CD4-positive, CD25-positive, alpha-beta regulatory T cell (primary cell): ENCODE data around the gene HRH4. TPM values are rescaled to one million over a fixed set of nuclear protein-coding genes. Genes with fewer than 3 reads are reported as not detected.

Experiments
- ATAC-seq, 2 donors: fragments of 150-1000 bp; cut with Tn5 transposase; one replicate each; pipeline ENCODE4 v1.10.0; 2021; ENCODE audit warnings: low read depth in 2 of 2, moderate number of reproducible peaks in 2 of 2, moderate library complexity in 1 of 2
- DNase-seq, 3 donors: peaks; one replicate each; pipeline versions ENCODE4 v3.0.0 to v3.0.0-alpha.2; 2012 to 2022; ENCODE audit warnings: mixed read lengths in 1 of 3
- H3K27ac ChIP-seq: one replicate; pipeline ENCODE4 v1.7.0; 2013; ENCODE audit warnings: mild to moderate bottlenecking, low read length; ENCODE audit not compliant: insufficient read depth, poor library complexity, severe bottlenecking
- H3K27me3 ChIP-seq: one replicate; pipeline ENCODE4 v1.7.0; 2013; ENCODE audit warnings: low read length; ENCODE audit not compliant: control insufficient read depth, insufficient read depth
- H3K36me3 ChIP-seq: one replicate; pipeline ENCODE4 v1.7.0; 2013; ENCODE audit warnings: mild to moderate bottlenecking, low read length, moderate library complexity; ENCODE audit not compliant: control insufficient read depth, insufficient read depth
- H3K4me1 ChIP-seq: 2 replicates; pipeline ENCODE4 v1.7.0; 2013; ENCODE audit warnings: mild to moderate bottlenecking, low read length; ENCODE audit not compliant: insufficient read depth, control insufficient read depth, poor library complexity, severe bottlenecking
- H3K4me3 ChIP-seq: one replicate; pipeline ENCODE4 v1.7.0; 2013; ENCODE audit warnings: low read depth, mild to moderate bottlenecking, low read length, moderate library complexity
- H3K9me3 ChIP-seq, 2 experiments: 1 replicate in 1 of 2; 2 replicates in 1 of 2; pipeline ENCODE4 v1.7.0; 2013; ENCODE audit warnings: low read length in 2 of 2, mild to moderate bottlenecking in 1 of 2, moderate library complexity in 1 of 2; ENCODE audit not compliant: control insufficient read depth in 2 of 2
- H3K27ac Mint-ChIP-seq, 3 donors: one replicate each; pipeline ENCODE4 v1.8.0; 2020 to 2022; ENCODE audit warnings: mild to moderate bottlenecking in 3 of 3, mixed read lengths in 3 of 3, moderate library complexity in 2 of 3
- H3K27me3 Mint-ChIP-seq: one replicate; pipeline ENCODE4 v1.8.0; 2022; ENCODE audit warnings: mild to moderate bottlenecking, mixed read lengths
- H3K36me3 Mint-ChIP-seq: one replicate; pipeline ENCODE4 v1.8.0; 2020; ENCODE audit warnings: mixed read lengths
- H3K4me1 Mint-ChIP-seq, 4 donors: one replicate each; pipeline ENCODE4 v1.8.0; 2020 to 2022; ENCODE audit warnings: mixed read lengths in 4 of 4, mild to moderate bottlenecking in 1 of 4
- H3K4me3 Mint-ChIP-seq, 4 donors: one replicate each; pipeline ENCODE4 v1.8.0; 2020 to 2022; ENCODE audit warnings: mild to moderate bottlenecking in 4 of 4, mixed read lengths in 4 of 4, moderate library complexity in 3 of 4
- H3K9me3 Mint-ChIP-seq, 7 donors: one replicate each; pipeline ENCODE4 v1.8.0; 2020 to 2022; ENCODE audit warnings: mixed read lengths in 7 of 7, mild to moderate bottlenecking in 3 of 7, moderate library complexity in 2 of 7
- polyA plus RNA-seq, 4 donors: library from polyadenylated mRNA; unstranded; fragments of 300-500 nt; fragmentation: Illumina TruSeq; gene quantifications; one replicate each; pipeline ENCODE4 v1.2.3, GENCODE V29; 2021
- total RNA-seq: library from RNA; stranded (reverse); gene quantifications from one replicate; pipeline ENCODE4 v1.2.3, GENCODE V29; 2022

The HRH4 gene
- total and polyA plus RNA-seq, 5 donors from 2014 or later = 0.18 to 1.5 (median 0.95) TPM

DNA sequence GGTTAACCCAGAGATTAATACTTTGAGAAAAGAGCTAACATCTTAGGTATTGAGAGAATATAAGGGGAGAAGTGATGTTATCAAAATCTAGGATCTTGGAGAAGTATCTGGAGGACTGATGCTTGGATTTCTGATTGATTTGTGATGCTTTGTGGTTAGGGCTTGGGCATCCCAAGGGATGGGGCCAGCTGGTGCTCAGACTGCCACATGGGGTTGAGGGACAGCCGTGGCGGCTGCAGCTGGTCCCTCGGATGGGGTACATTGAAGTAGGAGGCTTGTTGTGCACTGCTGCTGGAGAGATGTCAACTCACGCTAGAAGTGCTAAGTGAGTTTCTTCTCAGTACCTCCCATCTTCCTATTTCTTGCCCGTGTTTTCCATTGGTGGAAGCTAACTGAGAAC is 22.4 kb downstream of the HRH4 start:
- DNase-seq = no peak
- ATAC-seq = no peak
- Histone ChIP-seq H3K9me3 (peaks cover 0 to 3% of the 10 kb centered on the region in 2 experiments), H3K4me3 (no peak overlapping the region), H3K4me1 (no peaks in the 10 kb centered on the region), H3K36me3 (no peaks in the 10 kb centered on the region), H3K27ac (no peak overlapping the region), H3K27me3 (peaks cover 4% of the 10 kb centered on the region)
- Mint-ChIP-seq H3K27ac (no peak overlapping the region), H3K27me3 (peaks cover 25% of the 10 kb centered on the region), H3K9me3 (peaks cover 0 to 4% (median 2%) of the 10 kb centered on the region in 7 donors), H3K36me3 (no peaks in the 10 kb centered on the region), H3K4me1 (peaks cover 0 to 7% (median 2%) of the 10 kb centered on the region in 4 donors), H3K4me3 (no peak overlapping the region)

DNA sequence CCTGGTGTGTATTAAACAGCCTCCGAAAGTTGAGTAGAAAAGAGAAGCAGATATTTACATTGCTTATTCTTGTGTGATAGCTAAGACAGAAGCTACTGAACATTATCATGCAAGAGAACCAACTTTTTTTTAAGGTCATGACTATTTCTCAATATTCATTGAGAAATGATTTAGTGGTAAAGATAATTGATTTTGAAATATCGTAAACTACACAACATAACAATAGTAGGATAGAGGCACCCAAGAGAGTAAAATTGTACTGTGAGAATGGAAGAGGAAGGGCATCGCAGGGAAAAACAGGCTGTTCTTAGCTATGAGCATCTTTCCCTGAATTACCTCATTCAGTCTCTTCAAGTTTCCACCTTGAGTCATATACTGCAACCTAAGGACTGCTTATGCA is 25.2 kb downstream of the HRH4 start:
- peaks cover 0 to 4% (median 0%) of the 10 kb centered on the region in 7 donors for H3K9me3 Mint-ChIP-seq
- no peak for ATAC-seq
- H3K27ac Mint-ChIP-seq = no peak overlapping the region

GRCh38 chr18:24486684-24487083 is 26.2 kb downstream of the HRH4 start:
- no peaks in the 10 kb centered on the region for H3K36me3 ChIP-seq
- no peak overlapping the region for H3K4me3 ChIP-seq
- Mint-ChIP-seq H3K4me1 (peaks cover 5 to 12% (median 7%) of the 10 kb centered on the region in 4 donors), H3K27me3 (peaks cover 30% of the 10 kb centered on the region), H3K4me3 (peak overlapping the region in 1 of 4 donors; percentile 28), H3K27ac (no peak overlapping the region), H3K36me3 (no peaks in the 10 kb centered on the region), H3K9me3 (no peaks in the 10 kb centered on the region)
- H3K27ac ChIP-seq = no peak overlapping the region
- H3K9me3 ChIP-seq = no peaks in the 10 kb centered on the region
- no peaks in the 10 kb centered on the region for H3K4me1 ChIP-seq
- peaks cover 3% of the 10 kb centered on the region for H3K27me3 ChIP-seq
- no peak for ATAC-seq
- no peak for DNase-seq

More for the DNA sequence above, 25.2 kb downstream of the HRH4 start:
- no peaks in the 10 kb centered on the region for H3K36me3 ChIP-seq
- H3K9me3 ChIP-seq = no peaks in the 10 kb centered on the region
- DNase-seq = no peak
- Mint-ChIP-seq H3K4me3 (no peak overlapping the region), H3K36me3 (no peaks in the 10 kb centered on the region), H3K27me3 (peaks cover 35% of the 10 kb centered on the region), H3K4me1 (peaks cover 5 to 12% (median 7%) of the 10 kb centered on the region in 4 donors)
- no peak overlapping the region for H3K27ac ChIP-seq
- no peak overlapping the region for H3K4me3 ChIP-seq
- no peaks in the 10 kb centered on the region for H3K4me1 ChIP-seq
- H3K27me3 ChIP-seq = peaks cover 4% of the 10 kb centered on the region

GRCh38 chr18:24488824-24489493 is 28.5 kb downstream of the HRH4 start:
- H3K4me1 Mint-ChIP-seq = peaks cover 5 to 12% (median 7%) of the 10 kb centered on the region in 4 donors
- no peaks in the 10 kb centered on the region for H3K36me3 ChIP-seq
- no peaks in the 10 kb centered on the region for H3K4me1 ChIP-seq
- ATAC-seq (peak in 1 of 2 donors; percentile 35), DNase-seq (peak in 2 of 3 donors; percentile 41 to 49)
- H3K9me3 ChIP-seq = no peaks in the 10 kb centered on the region
- no peak overlapping the region for H3K4me3 ChIP-seq
- H3K27ac Mint-ChIP-seq = no peak overlapping the region
- peaks cover 46% of the 10 kb centered on the region for H3K27me3 Mint-ChIP-seq
- H3K27me3 ChIP-seq = peaks cover 8% of the 10 kb centered on the region
- H3K36me3 Mint-ChIP-seq = no peaks in the 10 kb centered on the region
- no peak overlapping the region for H3K27ac ChIP-seq
- H3K4me3 Mint-ChIP-seq = no peak overlapping the region
- H3K9me3 Mint-ChIP-seq = no peaks in the 10 kb centered on the region

GRCh38 chr18:24490539-24490938 is 30.1 kb downstream of the HRH4 start:
- H3K36me3 Mint-ChIP-seq = no peaks in the 10 kb centered on the region
- peaks cover 5 to 12% (median 7%) of the 10 kb centered on the region in 4 donors for H3K4me1 Mint-ChIP-seq
- Histone ChIP-seq H3K4me3 (no peak overlapping the region), H3K27me3 (peaks cover 15% of the 10 kb centered on the region), H3K4me1 (no peaks in the 10 kb centered on the region), H3K36me3 (no peaks in the 10 kb centered on the region), H3K9me3 (no peaks in the 10 kb centered on the region), H3K27ac (no peak overlapping the region)
- H3K27me3 Mint-ChIP-seq = peaks cover 54% of the 10 kb centered on the region
- ATAC-seq (no peak), DNase-seq (no peak)
- no peak overlapping the region for H3K4me3 Mint-ChIP-seq
- H3K9me3 Mint-ChIP-seq = no peaks in the 10 kb centered on the region
- H3K27ac Mint-ChIP-seq = no peak overlapping the region

GRCh38 chr18:24491927-24492834 is 31.7 kb downstream of the HRH4 start:
- H3K27me3 Mint-ChIP-seq = peaks cover 56% of the 10 kb centered on the region
- no peaks in the 10 kb centered on the region for H3K36me3 Mint-ChIP-seq
- H3K4me3 ChIP-seq = no peak overlapping the region
- DNase-seq = no peak
- no peaks in the 10 kb centered on the region for H3K9me3 ChIP-seq
- H3K9me3 Mint-ChIP-seq = no peaks in the 10 kb centered on the region
- peaks cover 12% of the 10 kb centered on the region for H3K27me3 ChIP-seq
- H3K27ac ChIP-seq = no peak overlapping the region
- H3K4me3 Mint-ChIP-seq = no peak overlapping the region
- H3K27ac Mint-ChIP-seq = no peak overlapping the region
- H3K4me1 ChIP-seq = no peaks in the 10 kb centered on the region
- ATAC-seq = no peak
- H3K4me1 Mint-ChIP-seq = peaks cover 5 to 10% (median 7%) of the 10 kb centered on the region in 4 donors
- H3K36me3 ChIP-seq = no peaks in the 10 kb centered on the region

GRCh38 chr18:24494586-24494985 is 34.1 kb downstream of the HRH4 start:
- Histone ChIP-seq H3K4me1 (no peaks in the 10 kb centered on the region), H3K9me3 (no peaks in the 10 kb centered on the region), H3K27ac (no peak overlapping the region), H3K36me3 (no peaks in the 10 kb centered on the region), H3K27me3 (peaks cover 12% of the 10 kb centered on the region), H3K4me3 (no peak overlapping the region)
- Mint-ChIP-seq H3K27ac (no peak overlapping the region), H3K4me3 (no peak overlapping the region), H3K4me1 (no peaks in the 10 kb centered on the region), H3K27me3 (peaks cover 63% of the 10 kb centered on the region), H3K36me3 (no peaks in the 10 kb centered on the region), H3K9me3 (no peaks in the 10 kb centered on the region)
- DNase-seq (no peak), ATAC-seq (no peak)
